ENCODE measurements around the gene CNTN4. TPM values are rescaled to one million over a fixed set of nuclear protein-coding genes. Genes with fewer than 3 reads are reported as not detected.

The CNTN4 gene
- total RNA-seq, 1 donor from 2014 or later, result 16.5 TPM

DNA sequence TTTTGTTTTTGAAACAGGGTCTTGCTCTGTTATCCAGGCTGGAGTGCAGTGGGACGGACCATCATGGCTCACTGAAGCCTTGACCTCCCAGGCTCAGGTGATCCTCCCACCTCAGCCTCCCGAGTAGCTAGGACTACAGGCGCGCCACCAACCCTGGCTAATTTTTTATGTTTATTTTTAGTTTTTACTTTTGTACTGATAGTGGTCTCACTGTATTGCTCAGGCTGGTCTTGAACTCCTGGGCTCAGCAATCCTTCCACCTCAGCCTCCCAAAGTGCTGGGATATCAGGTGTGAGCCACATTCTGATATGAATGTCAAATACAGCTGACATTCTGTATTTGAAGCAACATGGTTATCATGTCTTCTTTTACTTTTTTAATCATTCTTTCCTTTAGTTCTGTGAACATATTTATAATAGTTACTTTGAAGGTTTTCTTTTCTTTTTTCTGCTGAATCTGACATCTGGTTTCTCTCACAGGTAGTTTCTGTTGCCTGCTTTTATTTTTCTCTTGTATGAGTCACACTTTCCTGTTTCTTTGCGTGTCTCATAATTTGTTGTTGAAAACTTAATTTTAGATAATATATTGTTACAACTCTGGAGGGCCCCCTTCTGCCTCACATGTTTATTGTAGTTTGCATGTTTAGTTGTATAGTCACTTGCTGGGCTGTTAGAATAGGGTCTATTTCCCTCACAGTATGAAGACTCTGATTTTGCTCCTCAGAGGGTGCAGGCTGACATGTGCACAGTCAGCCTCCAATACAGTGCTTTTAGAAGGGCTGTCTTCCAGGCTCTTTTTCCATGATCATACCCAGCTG lies 8.4 kb upstream of the CNTN4 start:
- Histone ChIP-seq H3K4me3 (ENCODE audit: low read depth, low read length) (no peak overlapping the region), H3K27me3 (ENCODE audit: control insufficient read depth, insufficient read depth, low read length) (peaks cover 2% of the 10 kb centered on the region), H3K36me3 (ENCODE audit: control insufficient read depth, insufficient read depth, low read length) (no peaks in the 10 kb centered on the region)
- TF ChIP-seq, protein P1, sequence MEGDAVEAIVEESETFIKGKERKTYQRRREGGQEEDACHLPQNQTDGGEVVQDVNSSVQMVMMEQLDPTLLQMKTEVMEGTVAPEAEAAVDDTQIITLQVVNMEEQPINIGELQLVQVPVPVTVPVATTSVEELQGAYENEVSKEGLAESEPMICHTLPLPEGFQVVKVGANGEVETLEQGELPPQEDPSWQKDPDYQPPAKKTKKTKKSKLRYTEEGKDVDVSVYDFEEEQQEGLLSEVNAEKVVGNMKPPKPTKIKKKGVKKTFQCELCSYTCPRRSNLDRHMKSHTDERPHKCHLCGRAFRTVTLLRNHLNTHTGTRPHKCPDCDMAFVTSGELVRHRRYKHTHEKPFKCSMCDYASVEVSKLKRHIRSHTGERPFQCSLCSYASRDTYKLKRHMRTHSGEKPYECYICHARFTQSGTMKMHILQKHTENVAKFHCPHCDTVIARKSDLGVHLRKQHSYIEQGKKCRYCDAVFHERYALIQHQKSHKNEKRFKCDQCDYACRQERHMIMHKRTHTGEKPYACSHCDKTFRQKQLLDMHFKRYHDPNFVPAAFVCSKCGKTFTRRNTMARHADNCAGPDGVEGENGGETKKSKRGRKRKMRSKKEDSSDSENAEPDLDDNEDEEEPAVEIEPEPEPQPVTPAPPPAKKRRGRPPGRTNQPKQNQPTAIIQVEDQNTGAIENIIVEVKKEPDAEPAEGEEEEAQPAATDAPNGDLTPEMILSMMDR (IDR thresholded peaks at IDR 0.05; ENCODE audit: insufficient read depth, low read length, poor library complexity, severe bottlenecking), result no peak
- DNase-seq (ENCODE audit: low read depth), result no peak

DNA sequence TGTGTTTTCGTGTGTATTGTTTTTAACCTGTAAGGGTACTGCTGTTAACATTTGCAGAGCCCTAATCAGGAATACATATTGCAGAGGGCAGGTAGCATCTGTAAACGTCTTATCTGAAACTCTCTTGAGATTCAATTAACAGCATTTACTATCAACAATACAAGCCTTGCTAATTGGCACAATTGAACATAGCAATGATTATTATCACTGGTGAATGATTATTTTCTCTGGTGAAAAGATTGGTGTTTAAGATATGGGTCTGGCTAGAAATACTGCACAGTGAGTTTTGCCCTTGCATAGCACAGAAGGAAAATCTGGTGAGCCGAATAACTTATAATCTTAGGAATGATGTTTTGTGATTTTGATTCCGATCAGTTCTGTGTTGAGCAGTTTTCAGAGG lies 5.9 kb upstream of the CNTN4 start:
- Histone ChIP-seq H3K36me3 (ENCODE audit: control insufficient read depth, insufficient read depth, low read length) (no peaks in the 10 kb centered on the region), H3K4me3 (ENCODE audit: low read depth, low read length) (no peak overlapping the region), H3K27me3 (ENCODE audit: control insufficient read depth, insufficient read depth, low read length) (peaks cover 14% of the 10 kb centered on the region)
- TF ChIP-seq, protein P1 (IDR thresholded peaks at IDR 0.05; ENCODE audit: insufficient read depth, low read length, poor library complexity, severe bottlenecking), result no peak
- DNase-seq (ENCODE audit: low read depth), result no peak

DNA sequence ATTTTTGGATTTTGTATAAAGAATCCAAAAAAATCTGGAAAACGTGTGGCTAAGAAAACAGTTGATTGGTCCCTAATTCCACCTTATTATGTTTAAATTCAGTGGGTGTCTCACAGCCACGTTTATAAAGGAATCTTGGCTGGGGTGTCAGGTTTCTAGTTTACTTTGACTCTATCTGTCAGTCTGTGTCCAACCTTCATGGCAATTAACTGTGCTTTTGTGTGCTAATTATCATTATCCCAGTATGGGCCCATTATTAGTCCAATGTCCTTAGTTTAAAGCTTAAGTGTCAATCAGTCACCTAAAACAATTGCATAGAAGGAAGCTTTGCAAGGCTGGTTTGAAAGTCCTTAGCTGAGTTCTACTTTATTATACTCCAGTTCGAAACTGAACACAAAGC lies 3.7 kb upstream of the CNTN4 start:
- Histone ChIP-seq H3K27me3 (ENCODE audit: control insufficient read depth, insufficient read depth, low read length) (peaks cover 34% of the 10 kb centered on the region), H3K4me3 (ENCODE audit: low read depth, low read length) (no peak overlapping the region), H3K36me3 (ENCODE audit: control insufficient read depth, insufficient read depth, low read length) (no peaks in the 10 kb centered on the region)
- DNase-seq (ENCODE audit: low read depth), result no peak
- TF ChIP-seq, protein P1 (IDR thresholded peaks at IDR 0.05; ENCODE audit: insufficient read depth, low read length, poor library complexity, severe bottlenecking), result no peak

DNA sequence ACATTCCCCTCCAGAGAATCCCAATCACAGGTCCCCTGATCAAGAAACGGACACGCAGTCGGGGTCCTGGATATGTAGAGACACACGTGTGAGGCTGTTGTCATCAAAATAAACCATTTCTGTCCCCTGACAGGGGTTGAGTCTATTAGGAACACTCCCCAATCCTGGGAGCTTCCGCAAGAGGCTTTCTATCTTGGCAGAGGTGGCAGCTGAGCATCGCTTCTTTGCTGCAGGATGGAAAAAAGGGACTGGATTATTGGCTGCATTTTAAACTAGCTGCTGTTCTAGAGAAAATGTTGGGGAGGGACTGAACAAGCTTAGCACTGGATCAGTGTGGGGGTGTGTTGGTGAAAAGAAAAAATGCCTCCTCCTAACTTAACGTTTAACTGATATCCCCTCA lies 2.5 kb upstream of the CNTN4 start:
- DNase-seq (ENCODE audit: low read depth), result no peak
- Histone ChIP-seq H3K4me3 (ENCODE audit: low read depth, low read length) (no peak overlapping the region), H3K27me3 (ENCODE audit: control insufficient read depth, insufficient read depth, low read length) (peaks cover 43% of the 10 kb centered on the region), H3K36me3 (ENCODE audit: control insufficient read depth, insufficient read depth, low read length) (no peaks in the 10 kb centered on the region)
- TF ChIP-seq, protein P1 (IDR thresholded peaks at IDR 0.05; ENCODE audit: insufficient read depth, low read length, poor library complexity, severe bottlenecking), result no peak

DNA sequence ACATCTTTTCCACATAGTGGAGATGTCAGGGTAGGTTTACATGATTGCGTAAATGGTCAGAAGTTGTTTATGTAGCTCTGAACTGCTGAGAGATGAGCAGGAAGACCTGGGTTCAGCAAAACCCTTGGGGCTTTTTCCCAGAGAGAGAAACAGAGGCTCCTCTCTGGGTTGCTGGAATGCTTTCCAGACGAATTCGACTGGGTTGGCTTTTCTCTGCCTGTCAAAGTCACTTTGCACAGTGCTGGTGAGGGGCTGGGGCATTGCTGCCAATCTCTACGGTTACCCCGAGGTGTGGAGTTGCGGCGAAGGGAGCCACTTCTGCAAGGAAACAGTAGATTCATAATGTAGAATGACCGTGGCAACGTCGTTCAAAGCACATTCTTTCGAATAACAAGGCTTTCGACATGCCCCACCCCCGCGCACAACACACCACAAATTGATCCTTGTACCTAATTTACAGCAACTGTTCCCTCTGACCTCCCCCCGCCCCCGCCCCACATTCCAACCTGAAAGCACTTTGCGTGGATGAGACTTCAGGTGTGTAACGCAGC lies 950 bp upstream of the CNTN4 start:
- H3K4me3 ChIP-seq (ENCODE audit: low read depth, low read length), result peak overlapping the region; percentile 46

More for the DNA sequence above, 950 bp upstream of the CNTN4 start:
- Histone ChIP-seq H3K27me3 (ENCODE audit: control insufficient read depth, insufficient read depth, low read length) (peaks cover 43% of the 10 kb centered on the region), H3K36me3 (ENCODE audit: control insufficient read depth, insufficient read depth, low read length) (no peaks in the 10 kb centered on the region)
- TF ChIP-seq, protein P1 (IDR thresholded peaks at IDR 0.05; ENCODE audit: insufficient read depth, low read length, poor library complexity, severe bottlenecking), result no peak
- DNase-seq (ENCODE audit: low read depth), result no peak

Data from kidney epithelial cell (primary cell).